ENCODE measurements around the gene TMEM114.

Gene TMEM114

GRCh38 chr16:8589900-8590688, at the start of gene TMEM114:
TMEM114 (minus strand) TSS chr16:8590511; CDS start chr16:8589838, 673 bp downstream.
- intact Hi-C loops (cut with DNase I) = no loop called here
- no peak for DNase-seq

- intact Hi-C loops (cut with DNase I) = no loop called here
- DNase-seq = no peak
These were observed 49.4 kb upstream of the TMEM114 start for GRCh38 chr16:8639694-8640093.

GRCh38 chr16:8634991-8635736, 44.9 kb upstream of the TMEM114 start:
- intact Hi-C loops (cut with DNase I) = no loop called here
- DNase-seq = peak in 1 of 42 donors; percentile 21

- intact Hi-C loops (cut with DNase I) = no loop called here
- peak in 4 of 42 donors; percentile 21 to 46 (median 34) for DNase-seq
These were observed 42.4 kb upstream of the TMEM114 start for GRCh38 chr16:8632675-8633182.

- intact Hi-C loops (cut with DNase I) = no loop called here
- no peak for DNase-seq
These were observed 41.6 kb upstream of the TMEM114 start for GRCh38 chr16:8631818-8632465.

GRCh38 chr16:8631373-8631772, 41.1 kb upstream of the TMEM114 start:
- intact Hi-C loops (cut with DNase I) = no loop called here
- DNase-seq = no peak

- no peak for DNase-seq
These were observed 40.1 kb upstream of the TMEM114 start for GRCh38 chr16:8630255-8630953.

GRCh38 chr16:8628981-8629725, 38.8 kb upstream of the TMEM114 start:
- intact Hi-C loops (cut with DNase I) = no loop called here
- DNase-seq = no peak

More at GRCh38 chr16:8630255-8630953, 40.1 kb upstream of the TMEM114 start:
- intact Hi-C loops (cut with DNase I) = no loop called here

- intact Hi-C loops (cut with DNase I) = no loop called here
- DNase-seq = no peak
These were observed 37.1 kb upstream of the TMEM114 start for GRCh38 chr16:8627456-8627855.

GRCh38 chr16:8626946-8627345, 36.6 kb upstream of the TMEM114 start:
- no peak for DNase-seq
- intact Hi-C loops (cut with DNase I) = no loop called here

- DNase-seq = no peak
- intact Hi-C loops (cut with DNase I) = no loop called here
These were observed 35.3 kb upstream of the TMEM114 start for GRCh38 chr16:8625491-8626087.

- DNase-seq = no peak
- intact Hi-C loops (cut with DNase I) = no loop called here
These were observed 33.3 kb upstream of the TMEM114 start for GRCh38 chr16:8623634-8624033.

GRCh38 chr16:8622315-8622656, 32.0 kb upstream of the TMEM114 start:
- DNase-seq = no peak
- intact Hi-C loops (cut with DNase I) = no loop called here

GRCh38 chr16:8621572-8622314, 31.4 kb upstream of the TMEM114 start, which contains the start of gene METTL22:
METTL22 (plus strand) TSS chr16:8621698; CDS start chr16:8625666, 3,968 bp downstream.
- DNase-seq = peak; percentile 68 to 96 (median 91)
- intact Hi-C loops (cut with DNase I) = no loop called here

GRCh38 chr16:8621222-8621571, 30.9 kb upstream of the TMEM114 start:
- no peak for DNase-seq
- intact Hi-C loops (cut with DNase I) = no loop called here

GRCh38 chr16:8620535-8620934, 30.2 kb upstream of the TMEM114 start:
- intact Hi-C loops (cut with DNase I) = no loop called here
- no peak for DNase-seq

GRCh38 chr16:8619671-8620370, 29.5 kb upstream of the TMEM114 start:
- DNase-seq = no peak
- intact Hi-C loops (cut with DNase I) = no loop called here
